Peyer's patch (tissue), 4 donors: ENCODE measurements around the gene SLC25A25. TPM values are rescaled to one million over a fixed set of nuclear protein-coding genes. Genes with fewer than 3 reads are reported as not detected.
A peak's percentile ranks its signal among the peaks of the same experiment; 100 is the strongest.
"Not testable (repeated sequence)": the region's sequence is repeated elsewhere in the genome, so short reads cannot be mapped to it uniquely, and the experiment has no call there.

Experiments used
- DNase-seq, 3 donors: peaks; one replicate each; pipeline ENCODE4 v3.0.0-alpha.2; 2017 to 2019
- H3K27ac ChIP-seq, 4 donors: fragments of 200-600 bp; sonication (generic); one replicate each; pipeline ENCODE4 v1.5.1; 2016 to 2019
- H3K27me3 ChIP-seq, 2 donors: fragments of 200-600 bp; sonication (generic); one replicate each; pipeline ENCODE4 v1.5.1; 2019
- H3K36me3 ChIP-seq, 3 donors: fragments of 200-600 bp; sonication (generic); one replicate each; pipeline ENCODE4 v1.5.1; 2016 to 2019
- H3K4me1 ChIP-seq, 4 donors: fragments of 200-600 bp; sonication (generic); one replicate each; pipeline ENCODE4 v1.5.1; 2016 to 2019
- H3K4me3 ChIP-seq, 4 donors: fragments of 200-600 bp; sonication (generic); 1 replicate in 3 of 4; 2 replicates in 1 of 4; pipeline ENCODE4 v1.5.1; 2016 to 2019; ENCODE audit warnings: mild to moderate bottlenecking in 1 of 4
- H3K9me3 ChIP-seq, 4 donors: fragments of 200-600 bp; sonication (generic); one replicate each; pipeline ENCODE4 v1.5.1; 2016 to 2019; ENCODE audit warnings: mild to moderate bottlenecking in 1 of 4
- CTCF ChIP-seq, 6 experiments: fragments of 450-650 bp in 4 of 6; fragments of 200-600 bp in 2 of 6; sonication (generic) in 1 of 6; IDR thresholded peaks; one replicate each; pipeline ENCODE4 v1.5.1; 2017 to 2019; ENCODE audit warnings: antibody characterized with exemption in 6 of 6, mild to moderate bottlenecking in 3 of 6, moderate library complexity in 1 of 6
- POLR2A ChIP-seq, 2 donors: fragments of 450-650 bp; IDR thresholded peaks; one replicate each; pipeline ENCODE4 v1.5.1; 2017; ENCODE audit warnings: antibody characterized with exemption in 2 of 2, mild to moderate bottlenecking in 2 of 2, moderate library complexity in 2 of 2
- total RNA-seq, 4 donors: library from RNA; depleted of rRNA; stranded (reverse); fragments of >200 nt; gene quantifications; one replicate each; pipeline ENCODE4 v1.1.0, GENCODE V29; 2016

Gene SLC25A25
- 10 to 100 TPM; 18.2 to 44.1 (median 28.2) TPM for total RNA-seq

GRCh38 chr9:128067645-128068385 is at the start of gene SLC25A25:
SLC25A25 (plus strand) TSS chr9:128068232; CDS start chr9:128068320, 88 bp downstream.
- peak within 1 kb of the TSS; percentile 95 to 99 (median 98) for H3K27ac ChIP-seq
- peak; percentile 100 for DNase-seq
- TF ChIP-seq CTCF (IDR thresholded peaks at IDR 0.05) (no peak), POLR2A (IDR thresholded peaks at IDR 0.05) (peak; percentile 59 to 93)
- H3K36me3 ChIP-seq = peaks cover 0 to 9% (median 0%) of the 10 kb centered on the region in 3 donors
- H3K27me3 ChIP-seq = no peaks in the 10 kb centered on the region
- peak within 1 kb of the TSS; percentile 68 to 97 (median 94) for H3K4me3 ChIP-seq
- no peaks in the 10 kb centered on the region for H3K9me3 ChIP-seq
- peaks cover 6 to 47% (median 21%) of the 10 kb centered on the region in 4 donors for H3K4me1 ChIP-seq

GRCh38 chr9:128020692-128021091 is 47.3 kb upstream of the SLC25A25 start:
- no peak for TF ChIP-seq POLR2A (IDR thresholded peaks at IDR 0.05)
- TF ChIP-seq CTCF (IDR thresholded peaks at IDR 0.05) = peak in 1 of 6 experiments; percentile 3
- H3K36me3 ChIP-seq = no peaks in the 10 kb centered on the region

GRCh38 chr9:128021098-128021497 is 46.9 kb upstream of the SLC25A25 start:
- DNase-seq = no peak
- Histone ChIP-seq H3K4me3 (no peak overlapping the region), H3K27me3 (no peaks in the 10 kb centered on the region), H3K9me3 (no peaks in the 10 kb centered on the region), H3K4me1 (peaks cover 0 to 13% (median 2%) of the 10 kb centered on the region in 4 donors), H3K27ac (no peak overlapping the region), H3K36me3 (no peaks in the 10 kb centered on the region)
- TF ChIP-seq POLR2A (IDR thresholded peaks at IDR 0.05) (no peak), CTCF (IDR thresholded peaks at IDR 0.05) (no peak)

More at GRCh38 chr9:128020692-128021091, 47.3 kb upstream of the SLC25A25 start:
- Histone ChIP-seq H3K4me3 (no peak overlapping the region), H3K27me3 (no peaks in the 10 kb centered on the region), H3K9me3 (no peaks in the 10 kb centered on the region), H3K27ac (no peak overlapping the region), H3K4me1 (peaks cover 0 to 11% (median under 1%) of the 10 kb centered on the region in 4 donors)
- DNase-seq = no peak

GRCh38 chr9:128022886-128023285 is 45.1 kb upstream of the SLC25A25 start:
- Histone ChIP-seq H3K4me1 (peaks cover 0 to 19% (median 8%) of the 10 kb centered on the region in 4 donors), H3K36me3 (no peaks in the 10 kb centered on the region), H3K9me3 (no peaks in the 10 kb centered on the region), H3K4me3 (no peak overlapping the region), H3K27me3 (no peaks in the 10 kb centered on the region), H3K27ac (peak overlapping the region in 1 of 4 donors; percentile 43)
- no peak for TF ChIP-seq CTCF (IDR thresholded peaks at IDR 0.05)
- no peak for DNase-seq

- peak overlapping the region in 1 of 4 donors; percentile 43 for H3K27ac ChIP-seq
- not testable (repeated sequence) for H3K4me3 ChIP-seq, DNase-seq, H3K9me3 ChIP-seq, H3K27me3 ChIP-seq, H3K36me3 ChIP-seq
- peaks cover 0 to 22% (median 9%) of the 10 kb centered on the region in 4 donors for H3K4me1 ChIP-seq
Observed at GRCh38 chr9:128023671-128024070, 44.4 kb upstream of the SLC25A25 start.

GRCh38 chr9:128024761-128025308 is 43.2 kb upstream of the SLC25A25 start:
- H3K4me3 ChIP-seq = no peak overlapping the region
- DNase-seq = no peak
- H3K4me1 ChIP-seq = peaks cover 0 to 29% (median 11%) of the 10 kb centered on the region in 4 donors
- TF ChIP-seq POLR2A (IDR thresholded peaks at IDR 0.05) (no peak), CTCF (IDR thresholded peaks at IDR 0.05) (no peak)
- H3K36me3 ChIP-seq = no peaks in the 10 kb centered on the region
- no peaks in the 10 kb centered on the region for H3K9me3 ChIP-seq
- H3K27me3 ChIP-seq = no peaks in the 10 kb centered on the region
- peak overlapping the region; percentile 74 to 92 (median 84) for H3K27ac ChIP-seq
